GM23338 (cell line): ENCODE results near the gene CELF4. TPM values are rescaled to one million over a fixed set of nuclear protein-coding genes. Genes with fewer than 3 reads are reported as not detected.

ENCODE experiments used
- ATAC-seq: fragments of 200-7000 bp; cut with Tn5 transposase; 3 replicates; pipeline ENCODE4 v1.9.1; 2020
- DNase-seq: peaks from one replicate; pipeline ENCODE4 v3.0.0-alpha.2; 2015; ENCODE audit warnings: low spot score
- H2AFZ ChIP-seq: fragments of 200-600 bp; sonication (generic); 2 replicates; pipeline ENCODE4 v1.8.0; 2016; ENCODE audit warnings: antibody characterized with exemption, mild to moderate bottlenecking, moderate library complexity
- H3F3A ChIP-seq: fragments of 200-600 bp; sonication (generic); replicated peaks from 2 replicates; pipeline ENCODE4 v1.8.0; 2017; ENCODE audit warnings: antibody characterized with exemption, mixed run types, low read depth
- H3K27ac ChIP-seq: fragments of 200-600 bp; sonication (generic); 2 replicates; pipeline ENCODE4 v1.6.1; 2016; ENCODE audit warnings: low read depth
- H3K27me3 ChIP-seq: fragments of 200-600 bp; sonication (generic); 2 replicates; pipeline ENCODE4 v1.8.0; 2016; ENCODE audit warnings: mild to moderate bottlenecking, mixed run types, moderate library complexity; ENCODE audit not compliant: insufficient read depth
- H3K36me3 ChIP-seq: fragments of 200-600 bp; sonication (generic); 2 replicates; pipeline ENCODE4 v1.8.0; 2016; ENCODE audit warnings: mild to moderate bottlenecking; ENCODE audit not compliant: insufficient read depth
- H3K4me1 ChIP-seq: fragments of 200-600 bp; sonication (generic); 2 replicates; pipeline ENCODE4 v1.8.0; 2016; ENCODE audit warnings: mild to moderate bottlenecking, moderate library complexity; ENCODE audit not compliant: insufficient read depth
- H3K4me2 ChIP-seq: fragments of 200-600 bp; sonication (generic); 2 replicates; pipeline ENCODE4 v1.7.1; 2017; ENCODE audit warnings: mixed run types
- H3K4me3 ChIP-seq: fragments of 200-600 bp; sonication (generic); 2 replicates; pipeline ENCODE4 v1.6.1; 2016; ENCODE audit warnings: mixed run types
- H3K79me2 ChIP-seq: fragments of 200-600 bp; sonication (generic); replicated peaks from 2 replicates; pipeline ENCODE4 v1.8.0; 2017; ENCODE audit warnings: mild to moderate bottlenecking; ENCODE audit not compliant: insufficient read depth
- H3K9me2 ChIP-seq: fragments of 200-600 bp; sonication (generic); 2 replicates; pipeline ENCODE4 v1.8.0; 2017; ENCODE audit not compliant: insufficient read depth
- H4K20me1 ChIP-seq: fragments of 200-600 bp; sonication (generic); replicated peaks from 2 replicates; pipeline ENCODE4 v1.8.0; 2017; ENCODE audit warnings: mild to moderate bottlenecking; ENCODE audit not compliant: insufficient read depth
- H3K27ac Mint-ChIP-seq: 2 replicates; pipeline ENCODE4 v1.8.0; 2020; ENCODE audit warnings: inconsistent platforms, mild to moderate bottlenecking, moderate library complexity, mixed read lengths
- H3K27me3 Mint-ChIP-seq: 3 replicates; pipeline ENCODE4 v1.8.0; 2022; ENCODE audit warnings: low read depth, mild to moderate bottlenecking, moderate library complexity, mixed read lengths, inconsistent platforms; ENCODE audit not compliant: insufficient read depth, poor library complexity
- H3K36me3 Mint-ChIP-seq: 3 replicates; pipeline ENCODE4 v1.8.0; 2021; ENCODE audit warnings: low read depth, mild to moderate bottlenecking, inconsistent platforms, moderate library complexity, mixed read lengths
- H3K4me1 Mint-ChIP-seq: 3 replicates; pipeline ENCODE4 v1.8.0; 2020; ENCODE audit warnings: mild to moderate bottlenecking, inconsistent platforms, mixed read lengths
- H3K4me3 Mint-ChIP-seq: 3 replicates; pipeline ENCODE4 v1.8.0; 2021; ENCODE audit warnings: moderate library complexity, mild to moderate bottlenecking, inconsistent platforms, mixed read lengths
- H3K9me3 Mint-ChIP-seq: 3 replicates; pipeline ENCODE4 v1.8.0; 2020; ENCODE audit warnings: moderate library complexity, mild to moderate bottlenecking, inconsistent platforms, mixed read lengths
- CREB1 ChIP-seq: fragments of 250-450 bp; sonication (Bioruptor Pico); IDR thresholded peaks from 2 replicates; pipeline ENCODE4 v1.5.0; 2020; ENCODE audit warnings: low read depth, mild to moderate bottlenecking, moderate library complexity
- CTCF ChIP-seq, 2 experiments: fragments of 200-600 bp in 1 of 2; sonication (generic) in 1 of 2; conservative IDR thresholded peaks; 2 replicates each; pipeline versions ENCODE4 v1.5.1 to v1.6.1; 2016 to 2017; ENCODE audit warnings: antibody characterized with exemption in 2 of 2, low read depth in 2 of 2, mild to moderate bottlenecking in 2 of 2, moderate library complexity in 1 of 2
- ETS1 ChIP-seq: IDR thresholded peaks from 2 replicates; pipeline ENCODE4 v1.6.1; 2016; ENCODE audit warnings: antibody characterized with exemption
- EZH2 ChIP-seq: fragments of 200-600 bp; sonication (generic); IDR thresholded peaks from one replicate; pipeline ENCODE4 v1.8.0; 2017; ENCODE audit warnings: antibody characterized with exemption, mild to moderate bottlenecking, low read depth; ENCODE audit not compliant: unreplicated experiment
- EZH2phosphoT487 ChIP-seq: fragments of 200-600 bp; sonication (generic); IDR thresholded peaks from one replicate; pipeline ENCODE4 v1.8.1; 2018; ENCODE audit warnings: antibody characterized with exemption; ENCODE audit not compliant: unreplicated experiment
- JUNB ChIP-seq: IDR thresholded peaks from one replicate; pipeline ENCODE4 v1.6.1; 2016; ENCODE audit warnings: antibody characterized with exemption; ENCODE audit not compliant: unreplicated experiment
- POLR2AphosphoS5 ChIP-seq: IDR thresholded peaks from 2 replicates; pipeline ENCODE4 v1.6.1; 2016; ENCODE audit warnings: antibody characterized with exemption, low read depth
- REST ChIP-seq: IDR thresholded peaks from one replicate; pipeline ENCODE4 v1.6.1; 2018; ENCODE audit warnings: antibody characterized with exemption; ENCODE audit not compliant: unreplicated experiment
- STAT1 ChIP-seq: IDR thresholded peaks from one replicate; pipeline ENCODE4 v1.6.1; 2016; ENCODE audit warnings: antibody characterized with exemption; ENCODE audit not compliant: unreplicated experiment
- ZNF114 ChIP-seq: fragments of 250-450 bp; sonication (Bioruptor Pico); IDR thresholded peaks from 2 replicates; pipeline ENCODE4 v1.5.0; 2020; ENCODE audit warnings: mild to moderate bottlenecking, moderate library complexity
- ZNF331 ChIP-seq: fragments of 250-450 bp; sonication (Bioruptor Pico); IDR thresholded peaks from 2 replicates; pipeline ENCODE4 v1.5.0; 2020; ENCODE audit warnings: low read depth, mild to moderate bottlenecking, moderate library complexity
- ZNF462 ChIP-seq: fragments of 250-450 bp; sonication (Bioruptor Pico); IDR thresholded peaks from 2 replicates; pipeline ENCODE4 v1.5.0; 2020; ENCODE audit warnings: mild to moderate bottlenecking, moderate library complexity
- polyA plus RNA-seq: library from polyadenylated mRNA; unstranded; fragments of >200 nt; fragmentation: Nextera tagmentation; extraction: Ambion mirVana; gene quantifications from 2 replicates; pipeline ENCODE4 v1.2.1, GENCODE V29; 2016
- total RNA-seq: library from RNA; depleted of rRNA; stranded (reverse); fragments of >200 nt; shearing (Covaris generic); gene quantifications from 2 replicates; pipeline ENCODE4 v1.2.3, GENCODE V29; 2014

Gene CELF4
- total and polyA plus RNA-seq, 2 experiments from 2014 or later: 2.6 to 6.7 TPM

- no peak overlapping the region for H3K4me3 ChIP-seq
- ATAC-seq: no peak
- Mint-ChIP-seq H3K36me3 (no peaks in the 10 kb centered on the region), H3K27ac (no peak overlapping the region), H3K9me3 (no peaks in the 10 kb centered on the region), H3K4me1 (peaks cover 16% of the 10 kb centered on the region; the same call in 2 of the 3 replicates), H3K27me3 (peaks cover 6% of the 10 kb centered on the region), H3K4me3 (no peak overlapping the region)
- H3K27ac ChIP-seq: no peak overlapping the region
- no peaks in the 10 kb centered on the region for H3K27me3 ChIP-seq
- no peak overlapping the region for H2AFZ ChIP-seq
- no peaks in the 10 kb centered on the region; the same call in 1 of the 2 replicates for H4K20me1 ChIP-seq
- TF ChIP-seq CTCF (conservative IDR thresholded peaks at IDR 0.05; ENCODE audit: low read depth in 2 of 2) (no peak), ZNF331 (CRISPR knock-in tag) (no peak), STAT1 (no peak), CREB1 (no peak), ZNF462 (CRISPR knock-in tag) (no peak), REST (no peak), ETS1 (no peak), EZH2 (no peak), EZH2phosphoT487 (no peak), ZNF114 (CRISPR knock-in tag) (no peak), JUNB (no peak), POLR2AphosphoS5 (no peak)
- no peaks in the 10 kb centered on the region for H3K36me3 ChIP-seq
- no peak for DNase-seq
- no peaks in the 10 kb centered on the region for H3K79me2 ChIP-seq
- no peak overlapping the region for H3K4me2 ChIP-seq
- no peaks in the 10 kb centered on the region for H3F3A ChIP-seq
- no peaks in the 10 kb centered on the region; the same call in 1 of the 2 replicates for H3K9me2 ChIP-seq
- H3K4me1 ChIP-seq: no peaks in the 10 kb centered on the region
Measured at GRCh38 chr18:37412829-37413228, 152.8 kb downstream of the CELF4 start.
